ENCODE results near the gene CRLF3. TPM values are rescaled to one million over a fixed set of nuclear protein-coding genes. Genes with fewer than 3 reads are reported as not detected.
"Not testable (repeated sequence)": the region's sequence is repeated elsewhere in the genome, so short reads cannot be mapped to it uniquely, and the experiment has no call there.

The CRLF3 gene
- total RNA-seq, 1 donor = 75.0 TPM

DNA sequence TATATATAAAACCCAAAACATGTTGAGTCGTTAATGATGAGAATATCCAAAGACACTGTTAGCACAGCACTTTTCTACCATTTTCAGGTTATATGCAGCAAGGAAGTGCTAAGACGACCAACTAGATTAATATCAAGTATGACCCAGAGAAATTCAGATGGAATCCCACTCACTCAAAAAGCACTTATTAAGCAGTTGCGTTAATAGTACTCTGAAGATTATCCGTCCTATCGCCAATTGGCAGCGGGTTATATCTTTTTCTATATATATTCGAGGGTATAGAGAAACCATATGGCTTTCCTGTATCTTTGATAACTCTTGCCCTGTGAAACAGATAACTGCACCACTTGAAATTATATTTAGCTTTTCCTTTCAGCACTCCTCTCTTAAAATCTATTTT, 1.1 kb downstream of the CRLF3 start:
- H3K4me3 ChIP-seq (ENCODE audit: low read length) = peak overlapping the region; percentile 97
- no peaks in the 10 kb centered on the region for H3K27me3 ChIP-seq (ENCODE audit: insufficient read depth, low read length)
- peaks cover 51% of the 10 kb centered on the region for H3K4me1 ChIP-seq (ENCODE audit: insufficient read depth, low read length)
- no peaks in the 10 kb centered on the region for H3K9me3 ChIP-seq (ENCODE audit: low read depth, low read length)

DNA sequence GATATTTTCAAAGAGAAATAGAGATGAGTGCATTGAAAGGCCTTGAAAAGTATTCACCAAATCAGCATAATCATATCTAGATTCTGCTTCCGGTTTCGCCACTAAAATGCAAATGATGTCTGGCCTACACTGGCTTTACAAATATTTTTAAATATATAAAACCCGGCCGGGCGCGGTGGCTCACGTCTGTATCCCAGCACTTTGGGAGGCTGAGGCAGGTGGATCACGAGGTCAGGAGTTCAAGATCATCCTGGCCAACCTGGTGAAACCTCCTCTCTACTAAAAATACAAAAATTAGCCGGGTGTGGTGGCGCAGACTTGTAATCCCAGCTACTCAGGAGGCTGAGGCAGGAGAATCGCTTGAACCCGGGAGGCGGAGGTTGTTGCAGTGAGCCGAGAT, 1.6 kb downstream of the CRLF3 start:
- Histone ChIP-seq H3K4me1 (ENCODE audit: insufficient read depth, low read length) (peaks cover 56% of the 10 kb centered on the region), H3K4me3 (ENCODE audit: low read length) (peak overlapping the region; percentile 97)
- H3K27me3 ChIP-seq (ENCODE audit: insufficient read depth, low read length); H3K9me3 ChIP-seq (ENCODE audit: low read depth, low read length): not testable (repeated sequence)

DNA sequence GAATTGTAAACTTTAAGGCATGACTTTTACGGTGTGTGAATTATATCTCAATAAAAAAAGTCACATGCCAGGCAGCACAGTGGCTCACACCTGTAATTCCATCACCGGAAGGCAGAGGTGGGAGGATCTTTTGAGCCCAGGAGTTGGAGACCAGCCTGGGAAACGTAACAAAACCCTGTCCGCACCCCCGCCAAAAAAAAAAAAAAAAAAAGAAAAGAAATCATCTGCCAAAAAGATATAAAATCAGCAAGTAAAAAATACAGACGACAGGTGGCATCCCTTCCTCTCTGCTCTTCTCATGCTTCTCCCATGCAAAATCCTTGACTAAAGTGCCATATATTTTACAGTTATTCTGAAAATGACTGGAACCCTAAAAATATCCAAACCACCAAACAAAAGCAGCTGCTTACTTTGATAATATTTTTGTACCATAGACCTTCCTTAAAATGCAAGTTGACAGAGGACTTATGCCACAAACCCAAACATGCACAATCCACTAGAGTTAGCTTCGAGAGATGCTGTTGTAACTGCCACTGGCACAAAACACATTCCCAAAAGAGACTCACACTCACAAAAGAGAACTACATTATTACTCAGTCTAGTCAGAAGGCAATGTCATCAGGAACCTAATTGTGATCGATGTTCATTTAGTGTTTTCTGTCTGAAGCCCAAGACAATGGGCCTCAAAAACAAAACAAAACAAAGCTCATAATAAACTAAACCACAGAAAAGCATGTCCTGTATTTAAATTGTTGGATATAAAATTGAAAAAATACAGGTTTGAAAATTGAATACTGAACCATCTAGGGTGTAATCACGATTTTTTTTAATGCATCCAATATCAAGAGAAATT, 2.4 kb downstream of the CRLF3 start:
- H3K27me3 ChIP-seq (ENCODE audit: insufficient read depth, low read length) = no peaks in the 10 kb centered on the region
- peak overlapping the region; percentile 97 for H3K4me3 ChIP-seq (ENCODE audit: low read length)
- no peaks in the 10 kb centered on the region for H3K9me3 ChIP-seq (ENCODE audit: low read depth, low read length)
- H3K4me1 ChIP-seq (ENCODE audit: insufficient read depth, low read length) = peaks cover 64% of the 10 kb centered on the region

DNA sequence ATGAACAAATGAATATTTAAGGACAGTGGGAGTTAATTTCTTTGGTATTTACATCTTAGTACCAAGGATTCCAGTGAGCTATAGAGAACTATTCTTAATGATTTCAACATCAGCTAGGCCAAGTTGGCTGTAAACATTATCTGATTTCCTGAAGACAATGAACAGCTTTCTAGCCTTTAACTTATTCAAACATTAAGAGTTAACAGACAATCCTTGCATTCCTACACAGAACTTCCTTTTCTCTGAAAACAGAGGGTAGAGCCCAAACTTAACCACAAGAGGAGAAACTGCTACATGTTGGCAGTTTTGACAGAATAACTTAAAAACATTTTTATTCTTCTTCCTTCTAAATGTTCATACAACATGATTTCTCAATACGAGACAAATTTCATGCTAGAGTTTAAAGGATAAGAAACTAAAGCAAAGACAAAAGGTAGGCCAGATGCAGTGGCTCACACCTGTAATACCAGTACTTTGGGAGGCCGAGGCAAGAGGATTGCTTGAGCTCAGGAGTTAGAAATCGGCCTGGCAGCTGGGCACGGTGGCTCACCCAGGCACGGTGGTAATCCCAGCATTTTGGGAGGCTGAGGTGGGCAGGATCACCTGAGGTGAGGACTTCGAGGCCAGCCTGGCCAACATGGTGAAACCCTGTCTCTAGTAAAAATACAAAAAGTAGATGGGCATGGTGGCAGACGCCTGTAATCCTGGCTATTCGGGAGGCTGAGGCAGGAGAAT, 4.4 kb downstream of the CRLF3 start:
- Histone ChIP-seq H3K4me1 (ENCODE audit: insufficient read depth, low read length) (peaks cover 75% of the 10 kb centered on the region), H3K4me3 (ENCODE audit: low read length) (peak overlapping the region; percentile 8), H3K27me3 (ENCODE audit: insufficient read depth, low read length) (no peaks in the 10 kb centered on the region), H3K9me3 (ENCODE audit: low read depth, low read length) (no peaks in the 10 kb centered on the region)

DNA sequence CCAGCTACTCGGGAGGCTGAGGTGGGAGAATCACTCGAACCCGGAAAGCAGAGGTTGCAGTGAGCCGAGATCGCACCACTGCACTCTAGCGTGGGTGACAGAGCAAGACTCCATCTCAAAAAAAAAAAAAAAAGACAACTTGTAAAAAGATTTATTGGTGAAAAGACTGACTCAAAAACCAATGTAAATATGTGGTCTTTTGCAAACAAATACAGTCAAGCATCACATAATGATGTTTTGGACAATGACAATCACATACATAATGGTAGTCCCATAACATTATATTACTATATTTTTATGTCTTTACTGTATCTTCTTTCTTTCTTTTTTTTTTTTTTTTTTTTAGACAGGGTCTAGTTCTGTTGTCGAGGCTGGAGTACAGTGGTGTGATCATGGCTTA, 8.3 kb downstream of the CRLF3 start:
- H3K9me3 ChIP-seq (ENCODE audit: low read depth, low read length) = no peaks in the 10 kb centered on the region
- H3K4me1 ChIP-seq (ENCODE audit: insufficient read depth, low read length) = peaks cover 94% of the 10 kb centered on the region

DNA sequence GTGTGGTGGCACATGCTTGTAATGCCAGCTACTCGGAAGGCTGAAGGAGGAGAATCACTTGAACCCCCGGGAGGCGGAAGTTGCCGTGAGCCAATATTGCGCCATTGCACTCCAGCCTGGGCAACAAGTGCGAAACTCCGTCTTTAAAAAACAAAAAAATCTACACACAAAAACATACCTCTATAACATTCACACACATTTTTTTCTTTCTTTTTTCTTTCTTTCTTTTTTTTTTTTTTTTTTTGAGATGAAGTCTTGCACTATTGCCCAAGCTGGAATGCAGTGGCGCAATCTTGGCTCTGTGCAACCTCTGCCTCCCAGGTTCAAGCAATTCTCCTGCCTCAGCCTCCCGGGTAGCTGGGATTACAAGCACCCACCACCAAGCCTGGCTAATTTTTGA, 9.6 kb downstream of the CRLF3 start:
- not testable (repeated sequence) for H3K4me3 ChIP-seq (ENCODE audit: low read length); H3K9me3 ChIP-seq (ENCODE audit: low read depth, low read length); H3K27me3 ChIP-seq (ENCODE audit: insufficient read depth, low read length)
- H3K4me1 ChIP-seq (ENCODE audit: insufficient read depth, low read length) = peaks cover 94% of the 10 kb centered on the region

More for the DNA sequence above, 8.3 kb downstream of the CRLF3 start:
- H3K4me3 ChIP-seq (ENCODE audit: low read length) = no peak overlapping the region
- H3K27me3 ChIP-seq (ENCODE audit: insufficient read depth, low read length) = no peaks in the 10 kb centered on the region

DNA sequence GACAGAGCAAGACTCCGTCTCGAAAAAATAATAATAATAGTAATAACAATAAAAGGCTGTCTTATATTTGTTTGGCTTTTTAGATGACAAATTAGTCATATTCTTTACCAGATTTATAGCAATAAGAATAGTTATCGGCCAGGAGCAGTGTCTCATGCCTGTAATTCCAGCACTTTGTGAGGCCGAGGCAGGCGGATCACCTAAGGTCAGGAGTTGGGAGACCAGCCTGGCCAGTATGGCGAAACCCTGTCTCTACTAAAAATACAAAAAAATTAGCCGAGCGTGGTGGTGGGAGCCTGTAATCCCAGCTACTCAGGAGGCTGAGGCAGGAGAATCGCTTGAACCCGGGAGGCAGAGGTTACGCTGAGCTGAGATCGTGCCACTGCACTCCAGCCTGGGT, 10.3 kb downstream of the CRLF3 start:
- not testable (repeated sequence) for H3K9me3 ChIP-seq (ENCODE audit: low read depth, low read length); H3K4me3 ChIP-seq (ENCODE audit: low read length); H3K27me3 ChIP-seq (ENCODE audit: insufficient read depth, low read length)
- peaks cover 94% of the 10 kb centered on the region for H3K4me1 ChIP-seq (ENCODE audit: insufficient read depth, low read length)

DNA sequence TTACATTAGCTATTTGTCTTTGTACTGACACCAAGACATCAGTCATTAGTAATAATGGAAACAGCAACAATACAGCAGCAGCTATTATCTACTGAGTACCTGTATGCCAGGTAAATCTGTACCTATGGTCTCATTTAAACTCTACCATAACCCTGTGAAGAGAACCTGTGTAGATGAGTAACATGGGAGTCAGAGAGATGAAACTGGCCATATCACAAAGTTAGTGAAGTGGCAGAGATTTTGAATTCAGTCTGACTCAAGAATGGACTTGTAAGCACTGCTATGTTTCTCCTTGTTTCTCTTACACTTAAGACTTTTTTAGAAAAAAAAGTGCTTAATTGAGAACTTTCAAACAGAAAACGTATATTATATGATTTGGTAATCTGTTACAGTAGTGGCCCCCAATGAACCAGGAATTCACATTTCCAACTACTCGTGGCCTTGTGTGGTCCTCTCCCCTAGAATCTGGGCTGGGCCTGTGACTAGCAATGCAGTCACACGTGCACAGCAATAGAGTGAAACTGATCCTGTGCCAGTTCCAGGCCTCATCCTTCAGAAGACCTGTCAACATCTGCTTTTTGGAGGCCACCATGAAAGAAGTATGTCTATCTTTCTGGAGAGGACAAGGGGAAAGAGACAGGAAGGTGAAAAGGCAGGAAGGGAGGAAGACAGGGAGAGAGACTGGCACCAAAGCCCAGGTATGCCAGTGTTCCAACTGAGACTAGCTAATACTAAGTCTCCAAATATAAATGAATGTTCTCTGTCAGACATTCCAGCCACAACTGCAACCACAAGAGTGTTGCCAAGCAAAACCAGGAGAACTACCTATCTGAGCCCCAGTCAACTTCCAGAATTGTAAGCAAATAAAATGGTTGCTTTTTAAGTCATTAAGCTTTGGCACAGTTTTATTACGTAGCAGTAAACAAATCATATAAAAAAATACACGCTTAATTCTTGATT, 12.0 kb downstream of the CRLF3 start:
- Histone ChIP-seq H3K27me3 (ENCODE audit: insufficient read depth, low read length) (no peaks in the 10 kb centered on the region), H3K9me3 (ENCODE audit: low read depth, low read length) (no peaks in the 10 kb centered on the region), H3K4me1 (ENCODE audit: insufficient read depth, low read length) (peaks cover 95% of the 10 kb centered on the region), H3K4me3 (ENCODE audit: low read length) (no peak overlapping the region)

DNA sequence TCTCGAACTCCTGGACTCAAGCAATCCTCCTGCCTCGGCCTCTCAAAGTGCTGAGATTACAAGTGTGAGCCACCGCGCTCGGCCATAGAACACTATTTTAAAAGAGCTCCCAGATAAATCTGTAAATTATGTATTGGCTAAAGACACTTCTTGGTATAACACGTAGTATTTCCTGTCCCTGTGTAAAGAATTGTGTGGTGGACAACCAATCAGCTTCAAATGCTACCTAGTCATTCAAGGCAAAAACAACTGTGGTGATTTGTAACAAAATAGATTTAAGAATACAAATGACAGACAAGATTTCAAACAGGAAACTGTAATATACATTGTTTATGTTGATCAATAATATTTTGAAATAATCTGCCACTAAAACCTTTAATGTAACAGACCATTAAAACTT, 14.6 kb downstream of the CRLF3 start:
- Histone ChIP-seq H3K9me3 (ENCODE audit: low read depth, low read length) (no peaks in the 10 kb centered on the region), H3K4me3 (ENCODE audit: low read length) (no peak overlapping the region), H3K27me3 (ENCODE audit: insufficient read depth, low read length) (no peaks in the 10 kb centered on the region), H3K4me1 (ENCODE audit: insufficient read depth, low read length) (peaks cover 90% of the 10 kb centered on the region)

DNA sequence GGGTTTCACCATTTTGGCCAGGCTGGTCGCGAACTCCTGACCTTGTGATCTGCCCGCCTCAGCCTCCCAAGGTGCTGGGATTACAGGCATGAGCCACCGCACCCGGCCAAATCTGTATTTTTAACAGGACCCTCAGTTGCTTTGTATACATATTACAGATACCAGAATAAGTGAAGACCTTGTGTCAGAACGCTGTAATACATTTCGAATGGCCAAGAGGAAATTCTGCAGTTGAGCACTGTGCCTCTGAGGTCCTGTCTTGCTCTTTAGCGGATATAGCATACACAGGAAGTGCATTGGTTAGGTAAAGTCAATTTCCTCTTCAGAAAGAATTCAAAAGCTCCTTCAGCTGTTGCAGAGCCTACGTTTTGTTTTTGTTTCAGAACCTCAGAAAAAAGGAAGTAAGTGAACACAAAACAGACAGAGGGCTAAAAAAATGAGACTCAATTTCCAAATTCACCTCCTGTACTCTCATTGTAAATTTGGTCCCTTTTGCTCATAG, 15.7 kb downstream of the CRLF3 start:
- Histone ChIP-seq H3K4me3 (ENCODE audit: low read length) (peak overlapping the region; percentile 15), H3K27me3 (ENCODE audit: insufficient read depth, low read length) (no peaks in the 10 kb centered on the region), H3K4me1 (ENCODE audit: insufficient read depth, low read length) (peaks cover 79% of the 10 kb centered on the region), H3K9me3 (ENCODE audit: low read depth, low read length) (no peaks in the 10 kb centered on the region)

DNA sequence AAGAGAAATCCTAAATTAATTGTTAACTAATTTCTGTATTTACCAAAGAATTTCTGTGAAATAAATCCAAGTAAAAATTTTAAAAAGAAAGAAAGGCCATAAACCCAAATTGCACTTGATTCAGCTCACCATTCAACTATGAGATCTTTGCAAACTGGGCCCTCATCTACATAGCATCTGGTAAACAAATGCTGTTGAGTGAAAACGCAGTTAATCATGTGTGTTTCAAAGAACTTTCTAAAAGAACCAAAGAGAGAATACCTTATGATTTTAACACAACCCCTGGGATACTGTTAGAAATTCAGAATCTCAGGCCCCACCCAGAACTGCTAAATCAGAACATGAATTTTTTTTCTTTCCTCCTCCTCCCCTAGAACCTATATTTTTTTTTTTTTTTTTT, 16.6 kb downstream of the CRLF3 start:
- no peaks in the 10 kb centered on the region for H3K27me3 ChIP-seq (ENCODE audit: insufficient read depth, low read length)
- H3K9me3 ChIP-seq (ENCODE audit: low read depth, low read length) = no peaks in the 10 kb centered on the region
- H3K4me1 ChIP-seq (ENCODE audit: insufficient read depth, low read length) = peaks cover 73% of the 10 kb centered on the region
- no peak overlapping the region for H3K4me3 ChIP-seq (ENCODE audit: low read length)

DNA sequence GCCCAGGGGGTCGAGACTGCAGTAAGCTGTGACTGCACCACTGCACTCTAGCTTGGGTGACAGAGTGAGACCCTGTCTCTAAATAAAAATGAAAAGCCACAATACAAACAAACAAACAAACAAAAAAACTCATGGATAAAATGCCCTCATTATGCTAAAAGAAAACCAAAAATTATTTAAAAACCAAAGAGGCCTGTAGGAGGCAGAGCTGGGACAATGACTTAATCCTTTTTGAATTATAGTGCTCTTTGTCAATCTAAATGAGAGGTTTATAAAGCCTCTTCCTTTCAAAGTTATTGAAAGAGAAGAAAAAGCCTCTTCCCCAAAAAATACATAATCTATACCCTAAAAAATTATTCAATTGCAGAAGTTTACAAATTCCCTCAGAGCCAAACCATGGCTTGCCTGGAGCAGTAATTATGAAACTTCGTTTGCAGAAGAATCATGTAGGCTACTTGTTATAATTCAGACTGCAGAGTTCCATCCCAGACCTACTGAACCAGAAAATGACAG, 18.5 kb downstream of the CRLF3 start:
- Histone ChIP-seq H3K9me3 (ENCODE audit: low read depth, low read length) (no peaks in the 10 kb centered on the region), H3K4me1 (ENCODE audit: insufficient read depth, low read length) (peaks cover 56% of the 10 kb centered on the region), H3K27me3 (ENCODE audit: insufficient read depth, low read length) (no peaks in the 10 kb centered on the region), H3K4me3 (ENCODE audit: low read length) (no peak overlapping the region)

DNA sequence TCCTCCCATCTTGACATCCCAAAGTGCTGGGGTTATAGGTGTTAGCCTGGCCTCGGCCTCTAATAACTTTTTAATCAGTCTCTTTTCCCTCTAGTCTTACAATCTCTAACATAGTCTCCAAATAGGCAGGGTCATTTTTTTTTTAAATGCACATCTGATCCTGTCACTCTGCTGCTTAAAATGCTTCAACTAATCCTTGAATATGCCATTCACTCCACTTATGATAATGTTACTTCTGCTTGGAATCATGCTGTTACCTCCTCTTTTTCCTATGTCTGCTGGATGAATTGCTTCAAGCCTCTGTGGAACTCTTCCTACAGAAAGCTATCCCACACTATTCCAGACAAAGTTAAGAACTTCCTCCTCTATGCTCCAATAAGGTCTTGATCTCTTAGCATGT, 22.8 kb downstream of the CRLF3 start:
- Histone ChIP-seq H3K4me3 (ENCODE audit: low read length) (no peak overlapping the region), H3K27me3 (ENCODE audit: insufficient read depth, low read length) (no peaks in the 10 kb centered on the region), H3K4me1 (ENCODE audit: insufficient read depth, low read length) (peaks cover 14% of the 10 kb centered on the region), H3K9me3 (ENCODE audit: low read depth, low read length) (no peaks in the 10 kb centered on the region)

DNA sequence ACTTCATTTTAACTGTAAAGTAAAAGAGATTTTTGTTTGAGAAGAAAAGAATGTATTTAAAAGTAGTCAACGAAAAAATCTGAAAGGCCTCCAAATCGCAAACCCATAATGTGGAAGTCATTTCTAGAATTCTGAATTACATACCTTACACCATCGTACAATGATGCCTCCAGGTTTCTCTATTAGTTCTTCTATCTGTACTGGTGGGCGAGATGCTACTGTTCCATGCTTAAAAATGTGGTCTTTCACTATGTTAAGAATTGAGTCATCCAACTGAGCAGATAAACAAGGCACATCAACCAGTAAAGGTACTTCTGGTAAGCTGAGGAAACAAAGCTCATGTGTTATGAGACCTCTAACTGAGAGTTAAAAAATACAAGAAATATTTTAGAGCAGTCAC, 28.5 kb downstream of the CRLF3 start:
- Histone ChIP-seq H3K27me3 (ENCODE audit: insufficient read depth, low read length) (no peaks in the 10 kb centered on the region), H3K4me3 (ENCODE audit: low read length) (no peak overlapping the region), H3K9me3 (ENCODE audit: low read depth, low read length) (no peaks in the 10 kb centered on the region), H3K4me1 (ENCODE audit: insufficient read depth, low read length) (no peaks in the 10 kb centered on the region)

All from mononuclear cell (primary cell).